Dedifferentiated amniotic fluid mesenchymal stem cell (primary cell): ENCODE results near the gene STON2.
"Not testable (repeated sequence)": the region's sequence is repeated elsewhere in the genome, so short reads cannot be mapped to it uniquely, and the experiment has no call there.

Experiments used
- DNase-seq: peaks from one replicate; pipeline ENCODE4 v3.0.0-alpha.2; 2016; ENCODE audit errors: extremely low spot score

The STON2 gene, protein sequence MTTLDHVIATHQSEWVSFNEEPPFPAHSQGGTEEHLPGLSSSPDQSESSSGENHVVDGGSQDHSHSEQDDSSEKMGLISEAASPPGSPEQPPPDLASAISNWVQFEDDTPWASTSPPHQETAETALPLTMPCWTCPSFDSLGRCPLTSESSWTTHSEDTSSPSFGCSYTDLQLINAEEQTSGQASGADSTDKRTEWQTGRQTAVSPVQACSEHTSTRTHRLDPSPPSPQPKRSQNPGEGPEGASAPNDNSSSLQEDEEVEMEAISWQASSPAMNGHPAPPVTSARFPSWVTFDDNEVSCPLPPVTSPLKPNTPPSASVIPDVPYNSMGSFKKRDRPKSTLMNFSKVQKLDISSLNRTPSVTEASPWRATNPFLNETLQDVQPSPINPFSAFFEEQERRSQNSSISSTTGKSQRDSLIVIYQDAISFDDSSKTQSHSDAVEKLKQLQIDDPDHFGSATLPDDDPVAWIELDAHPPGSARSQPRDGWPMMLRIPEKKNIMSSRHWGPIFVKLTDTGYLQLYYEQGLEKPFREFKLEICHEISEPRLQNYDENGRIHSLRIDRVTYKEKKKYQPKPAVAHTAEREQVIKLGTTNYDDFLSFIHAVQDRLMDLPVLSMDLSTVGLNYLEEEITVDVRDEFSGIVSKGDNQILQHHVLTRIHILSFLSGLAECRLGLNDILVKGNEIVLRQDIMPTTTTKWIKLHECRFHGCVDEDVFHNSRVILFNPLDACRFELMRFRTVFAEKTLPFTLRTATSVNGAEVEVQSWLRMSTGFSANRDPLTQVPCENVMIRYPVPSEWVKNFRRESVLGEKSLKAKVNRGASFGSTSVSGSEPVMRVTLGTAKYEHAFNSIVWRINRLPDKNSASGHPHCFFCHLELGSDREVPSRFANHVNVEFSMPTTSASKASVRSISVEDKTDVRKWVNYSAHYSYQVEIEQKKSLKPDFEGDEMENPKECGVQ

GRCh38 chr14:81400202-81400678, at the start of gene STON2:
TSS of gene STON2 (minus strand) at chr14:81400324. CDS start at chr14:81398382, 1,942 bp downstream.
- no peak for DNase-seq

DNA sequence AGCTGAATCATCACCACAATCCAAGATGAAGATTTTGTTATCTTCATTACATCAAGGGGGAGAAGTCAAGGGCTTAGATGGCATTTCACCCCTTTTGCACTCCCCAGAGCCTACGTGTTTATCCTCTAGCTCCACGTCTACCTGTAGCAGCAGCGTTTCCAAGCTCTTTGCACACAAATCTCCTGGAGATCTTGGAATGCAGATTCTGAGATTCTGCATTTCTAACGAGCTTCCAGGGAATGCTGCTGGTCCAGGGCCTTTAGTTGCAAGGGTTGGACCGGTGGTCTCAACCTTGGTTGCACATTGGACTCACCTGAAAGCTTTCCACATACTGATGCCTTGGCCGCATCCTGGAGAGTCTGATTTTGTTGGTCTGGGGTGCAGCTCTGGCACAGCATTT, 49.5 kb upstream of the STON2 start:
- no peak for DNase-seq

- no peak for DNase-seq
These were observed 49.0 kb upstream of the STON2 start for GRCh38 chr14:81449114-81449513.

DNA sequence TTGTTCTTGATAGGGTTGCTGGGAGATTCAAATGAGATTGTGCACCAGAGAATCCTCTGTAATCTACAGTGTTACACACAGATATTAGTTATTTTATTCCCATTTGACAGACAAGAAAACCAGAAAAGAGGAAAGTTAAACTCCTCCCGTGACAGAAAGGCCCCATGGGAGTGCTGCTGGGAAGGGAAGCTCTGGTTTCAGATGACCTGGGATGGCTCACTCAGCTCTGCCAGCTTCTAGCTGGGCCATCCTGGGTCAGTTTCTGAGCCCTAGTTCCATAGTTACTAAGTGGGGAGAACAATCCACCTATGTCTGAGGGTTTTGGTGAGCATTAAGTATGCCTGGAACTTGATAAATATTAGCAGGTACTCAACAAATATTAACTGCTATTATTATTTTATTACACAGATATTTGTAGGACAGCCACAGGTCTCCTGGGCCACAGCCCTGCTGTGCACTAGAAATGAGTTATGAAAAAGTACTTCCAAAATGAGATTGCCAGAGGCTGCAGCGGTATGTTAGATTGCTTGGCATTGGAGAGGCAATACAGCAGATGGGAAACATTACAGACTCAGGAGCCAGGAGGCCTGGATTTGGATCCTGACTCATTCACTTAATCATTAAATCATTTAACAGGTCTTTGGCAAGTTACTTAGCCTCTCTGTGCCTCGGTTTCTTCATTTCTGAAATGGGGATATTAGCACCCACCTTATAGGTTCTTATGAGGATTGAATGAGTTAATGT, 47.1 kb upstream of the STON2 start:
- DNase-seq = no peak

- no peak for DNase-seq
These were observed 46.3 kb upstream of the STON2 start for GRCh38 chr14:81446279-81447007.

- no peak for DNase-seq
These were observed 41.6 kb upstream of the STON2 start for GRCh38 chr14:81441626-81442134.

DNA sequence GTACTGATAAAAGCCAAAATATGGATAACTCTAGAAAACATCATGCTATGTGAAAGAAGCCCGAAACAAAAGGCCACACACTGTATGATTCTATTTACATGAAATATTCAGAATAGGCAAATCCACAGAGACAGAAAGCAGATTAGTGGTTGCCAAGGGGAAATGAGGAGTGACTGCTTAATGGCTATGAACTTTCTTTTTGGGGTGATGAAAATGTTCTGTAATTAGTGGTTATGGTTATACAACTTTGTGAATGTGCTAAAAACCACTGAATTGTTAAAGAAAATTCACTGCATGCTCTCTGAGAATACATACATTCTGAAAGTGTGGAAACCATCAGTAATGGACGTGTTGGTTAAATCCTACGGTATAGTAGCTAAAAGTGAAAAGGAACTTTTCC, 39.9 kb upstream of the STON2 start:
- no peak for DNase-seq

- DNase-seq = no peak
These were observed 37.1 kb upstream of the STON2 start for GRCh38 chr14:81437244-81437643.

- DNase-seq = no peak
These were observed 36.4 kb upstream of the STON2 start for GRCh38 chr14:81436296-81437138.

GRCh38 chr14:81435391-81436295, 35.5 kb upstream of the STON2 start:
- DNase-seq = no peak

DNA sequence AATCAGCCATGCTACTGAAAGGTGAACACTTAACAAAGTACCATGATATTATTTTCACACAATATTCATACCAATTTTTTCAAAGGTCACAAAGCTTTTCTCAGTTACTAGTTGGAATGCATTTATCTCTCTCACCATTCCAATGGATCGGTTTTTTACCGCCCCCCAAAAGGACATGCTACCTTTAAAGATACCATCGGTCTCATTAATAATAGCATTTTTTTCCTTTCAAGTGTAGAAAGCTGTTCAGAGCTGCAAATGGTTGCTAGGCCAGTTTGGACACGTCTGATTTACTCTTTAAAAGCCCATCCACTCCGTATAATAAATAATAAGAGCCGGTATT, 34.9 kb upstream of the STON2 start:
- DNase-seq = no peak

DNA sequence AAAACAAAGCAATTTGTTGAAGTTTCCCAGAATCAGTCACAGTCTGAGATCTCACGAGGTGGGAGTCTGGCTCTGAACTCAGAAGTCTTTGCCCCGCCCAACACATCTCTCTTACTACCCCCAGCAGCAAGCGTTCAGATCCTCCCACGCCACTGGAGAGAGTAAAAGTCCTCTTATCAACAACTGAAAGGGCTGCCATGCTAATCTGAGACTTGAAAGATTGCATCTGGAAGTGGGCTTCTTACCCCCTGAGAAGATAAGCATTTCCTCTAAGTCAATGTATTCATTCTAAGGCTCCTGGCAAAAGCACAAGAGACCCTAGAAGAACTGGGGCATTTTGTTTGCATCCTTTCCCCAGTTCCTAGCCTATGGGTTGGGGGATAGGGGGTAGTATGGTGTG, 34.1 kb upstream of the STON2 start:
- DNase-seq = no peak

GRCh38 chr14:81433378-81433777, 33.3 kb upstream of the STON2 start:
- DNase-seq = no peak

- no peak for DNase-seq
These were observed 32.1 kb upstream of the STON2 start for GRCh38 chr14:81432219-81432661.

DNA sequence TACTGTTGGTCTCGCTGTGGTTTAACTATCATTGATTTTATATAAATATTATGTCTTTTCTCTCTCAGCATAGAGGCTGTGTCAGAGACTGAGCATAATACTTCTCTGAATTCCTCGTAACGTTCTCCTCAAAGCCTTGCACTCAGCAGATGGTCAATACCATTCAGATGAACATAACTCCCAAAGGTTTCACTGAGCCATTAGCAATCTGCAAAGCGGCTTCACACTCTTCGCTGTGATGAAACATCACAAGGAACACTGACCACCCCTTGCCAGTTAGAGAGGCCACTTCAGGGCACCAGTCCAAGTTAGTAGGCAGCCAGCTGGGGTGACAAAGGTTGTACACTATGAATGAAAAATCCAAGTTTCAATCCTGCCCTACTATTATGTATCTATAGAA, 30.1 kb upstream of the STON2 start:
- no peak for DNase-seq

DNA sequence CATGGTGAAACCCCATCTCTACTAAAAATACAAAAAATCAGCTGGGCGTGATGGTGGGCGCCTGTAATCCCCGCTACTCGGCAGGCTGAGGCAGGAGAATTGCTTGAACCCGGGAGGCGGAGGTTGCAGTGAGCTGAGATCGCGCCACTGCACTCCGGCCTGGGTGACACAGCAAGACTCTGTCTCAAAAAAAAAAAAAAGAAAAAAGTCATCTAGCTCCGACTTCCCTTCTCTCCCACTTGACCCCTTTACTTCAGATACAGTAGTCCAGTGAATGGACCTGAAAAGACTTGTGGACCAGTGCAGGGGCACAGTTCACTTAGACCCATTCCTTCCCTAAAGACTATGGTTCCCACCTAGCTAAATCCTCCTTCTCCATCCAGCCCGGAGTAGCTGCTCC, 29.6 kb upstream of the STON2 start:
- not testable (repeated sequence) for DNase-seq

GRCh38 chr14:81429028-81429427, 28.9 kb upstream of the STON2 start:
- no peak for DNase-seq

DNA sequence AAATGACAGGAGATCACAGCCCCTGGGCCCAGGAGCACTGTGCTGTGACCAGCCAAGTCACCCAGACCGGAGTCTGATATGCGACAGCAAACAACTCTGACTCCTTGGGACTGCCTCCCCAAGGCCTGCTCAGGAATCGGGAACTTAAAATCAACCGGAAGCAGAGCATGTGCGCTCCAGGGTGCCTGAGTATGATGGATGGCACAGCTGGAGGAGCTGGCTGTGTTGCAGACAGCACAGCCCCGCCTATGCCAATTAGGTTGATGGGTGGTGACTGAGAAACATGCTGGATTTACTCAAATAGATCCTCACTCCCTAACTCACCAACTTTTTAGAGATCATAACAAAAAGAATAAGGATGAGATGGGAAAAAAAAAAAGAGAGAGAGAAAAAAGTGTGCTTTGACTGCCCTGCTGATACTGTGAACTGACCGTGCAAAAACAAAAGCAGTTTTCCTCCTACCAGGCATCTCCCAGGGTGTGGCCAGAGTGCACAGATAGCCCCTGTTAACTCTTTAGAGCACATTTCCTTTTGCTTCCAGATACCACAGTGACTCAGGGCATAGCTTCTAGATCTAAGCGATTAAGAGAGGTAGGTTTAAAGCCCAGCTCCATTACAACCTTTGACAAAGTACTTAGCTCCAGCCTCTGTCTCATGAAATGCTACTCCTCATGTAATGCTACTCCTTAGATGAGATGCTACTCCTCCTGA, 27.4 kb upstream of the STON2 start:
- DNase-seq = no peak
